WTC11 (cell line): Measurements from ENCODE around the gene STARD9. TPM values are rescaled to one million over a fixed set of nuclear protein-coding genes. Genes with fewer than 3 reads are reported as not detected.

Experiments
- ATAC-seq: fragments of 200-7000 bp; cut with Tn5 transposase; 2 replicates; pipeline ENCODE4 v1.10.0; 2021; ENCODE audit warnings: mild to moderate bottlenecking, moderate library complexity
- CTCF ChIA-PET: fragments of 300-600 bp; sonication (Branson Sonifier 250); formaldehyde crosslinking; loops from one replicate; lab custom pipeline; 2021; ENCODE audit warnings: antibody characterized with exemption; lab: Charles Lee
- POLR2A ChIA-PET: fragments of 350-600 bp; sonication (Branson Sonifier 250); formaldehyde crosslinking; loops from one replicate; lab custom pipeline; 2021; ENCODE audit warnings: antibody characterized with exemption; lab: Charles Lee
- DNase-seq: peaks from one replicate; pipeline ENCODE4 v3.0.0; 2021; ENCODE audit warnings: low spot score
- H3K27ac Mint-ChIP-seq: 2 replicates; pipeline ENCODE4 v1.8.0; 2021; ENCODE audit warnings: mixed read lengths
- H3K27me3 Mint-ChIP-seq: 2 replicates; pipeline ENCODE4 v1.8.0; 2021; ENCODE audit warnings: low read depth, mild to moderate bottlenecking, moderate library complexity, mixed read lengths
- H3K36me3 Mint-ChIP-seq: 2 replicates; pipeline ENCODE4 v1.8.0; 2021; ENCODE audit warnings: mixed read lengths
- H3K4me1 Mint-ChIP-seq: 2 replicates; pipeline ENCODE4 v1.8.0; 2022; ENCODE audit warnings: mixed read lengths
- H3K4me3 Mint-ChIP-seq: 2 replicates; pipeline ENCODE4 v1.8.0; 2021; ENCODE audit warnings: mild to moderate bottlenecking, moderate library complexity, mixed read lengths
- H3K9me3 Mint-ChIP-seq: 2 replicates; pipeline ENCODE4 v1.8.0; 2021; ENCODE audit warnings: mixed read lengths
- ARID4B ChIP-seq: sonication (generic); formaldehyde crosslinking; IDR thresholded peaks from 2 replicates; pipeline ENCODE4 v1.8.0; 2023; ENCODE audit warnings: missing genetic modification reagents, mild to moderate bottlenecking, borderline replicate concordance
- CBFB ChIP-seq: sonication (generic); formaldehyde crosslinking; IDR thresholded peaks from 2 replicates; pipeline ENCODE4 v1.8.1; 2022; ENCODE audit warnings: mild to moderate bottlenecking, low read depth, missing genetic modification reagents
- CREB1 ChIP-seq: sonication (generic); formaldehyde crosslinking; IDR thresholded peaks from 2 replicates; pipeline ENCODE4 v1.8.0; 2023; ENCODE audit warnings: mild to moderate bottlenecking, missing genetic modification reagents
- GRHL2 ChIP-seq: fragments of 250-450 bp; sonication (Bioruptor Pico); IDR thresholded peaks from 2 replicates; pipeline ENCODE4 v1.8.0; 2022; ENCODE audit warnings: mild to moderate bottlenecking, moderate library complexity; ENCODE audit not compliant: insufficient replicate concordance, severe bottlenecking
- HMGA2 ChIP-seq: fragments of 250-450 bp; sonication (Bioruptor Pico); IDR thresholded peaks from 2 replicates; pipeline ENCODE4 v1.4.0; 2021; ENCODE audit warnings: mild to moderate bottlenecking, moderate library complexity
- KAT7 ChIP-seq: sonication (generic); formaldehyde crosslinking; IDR thresholded peaks from 2 replicates; pipeline ENCODE4 v1.8.1; 2023; ENCODE audit warnings: missing genetic modification reagents, mild to moderate bottlenecking, borderline replicate concordance
- NFATC4 ChIP-seq: fragments of 250-450 bp; sonication (Bioruptor Pico); IDR thresholded peaks from 2 replicates; pipeline ENCODE4 v1.9.0; 2021; ENCODE audit warnings: mild to moderate bottlenecking
- NFE2L1 ChIP-seq: sonication (generic); formaldehyde crosslinking; IDR thresholded peaks from 2 replicates; pipeline ENCODE4 v1.8.1; 2023; ENCODE audit warnings: missing genetic modification reagents
- RORB ChIP-seq: fragments of 250-450 bp; sonication (Bioruptor Pico); IDR thresholded peaks from 2 replicates; pipeline ENCODE4 v1.9.0; 2021; ENCODE audit warnings: mild to moderate bottlenecking
- SP1 ChIP-seq: sonication (generic); formaldehyde crosslinking; conservative IDR thresholded peaks from 2 replicates; pipeline ENCODE4 v1.8.1; 2022; ENCODE audit warnings: missing genetic modification reagents
- STAT6 ChIP-seq: sonication (generic); formaldehyde crosslinking; conservative IDR thresholded peaks from 2 replicates; pipeline ENCODE4 v1.8.1; 2023; ENCODE audit warnings: mild to moderate bottlenecking, low read depth, missing genetic modification reagents, moderate library complexity
- TEAD4 ChIP-seq: sonication (generic); formaldehyde crosslinking; IDR thresholded peaks from 2 replicates; pipeline ENCODE4 v1.8.0; 2022; ENCODE audit warnings: mild to moderate bottlenecking, missing genetic modification reagents
- ZBTB21 ChIP-seq: sonication (generic); formaldehyde crosslinking; IDR thresholded peaks from 2 replicates; pipeline ENCODE4 v1.8.1; 2023; ENCODE audit warnings: mild to moderate bottlenecking, missing genetic modification reagents, borderline replicate concordance
- ZBTB43 ChIP-seq: sonication (generic); formaldehyde crosslinking; IDR thresholded peaks from 2 replicates; pipeline ENCODE4 v1.8.1; 2023; ENCODE audit warnings: mild to moderate bottlenecking, missing genetic modification reagents
- ZNF396 ChIP-seq: fragments of 250-450 bp; sonication (Bioruptor Pico); IDR thresholded peaks from 2 replicates; pipeline ENCODE4 v1.8.0; 2021; ENCODE audit warnings: mild to moderate bottlenecking, moderate library complexity, borderline replicate concordance
- ZNF423 ChIP-seq: fragments of 250-450 bp; sonication (Bioruptor Pico); IDR thresholded peaks from 2 replicates; pipeline ENCODE4 v2.1.2; 2022; ENCODE audit warnings: mild to moderate bottlenecking, moderate library complexity
- ZNF425 ChIP-seq: fragments of 250-450 bp; sonication (Bioruptor Pico); conservative IDR thresholded peaks from 2 replicates; pipeline ENCODE4 v1.9.0; 2021; ENCODE audit warnings: mild to moderate bottlenecking
- total RNA-seq: library from RNA; stranded (reverse); gene quantifications from 3 replicates; pipeline ENCODE4 v1.2.3, GENCODE V29; 2021
- TF ChIP-seq, protein P1 (sequence below): sonication (generic); formaldehyde crosslinking; conservative IDR thresholded peaks from 2 replicates; pipeline ENCODE4 v1.8.1; 2022; ENCODE audit warnings: mild to moderate bottlenecking, missing genetic modification reagents
- TF ChIP-seq, protein P2 (sequence below): fragments of 250-450 bp; sonication (Bioruptor Pico); IDR thresholded peaks from 2 replicates; pipeline ENCODE4 v1.9.0; 2021; ENCODE audit warnings: mild to moderate bottlenecking
- TF ChIP-seq, protein P3 (sequence below): sonication (generic); formaldehyde crosslinking; IDR thresholded peaks from 2 replicates; pipeline ENCODE4 v1.8.0; 2022; ENCODE audit warnings: mild to moderate bottlenecking, missing genetic modification reagents
- TF ChIP-seq, protein P4 (sequence below): fragments of 250-450 bp; sonication (Bioruptor Pico); IDR thresholded peaks from 2 replicates; pipeline ENCODE4 v1.9.0; 2021; ENCODE audit warnings: mild to moderate bottlenecking

The STARD9 gene
- total RNA-seq, 1 experiment from 2014 or later: 5.7 TPM

- Mint-ChIP-seq H3K9me3 (no peaks in the 10 kb centered on the region), H3K27me3 (no peaks in the 10 kb centered on the region), H3K4me1 (no peaks in the 10 kb centered on the region)
- TF ChIP-seq ZBTB43 (no peak), ZNF396 (CRISPR knock-in tag) (no peak), ZBTB21 (no peak), NFE2L1 (no peak), KAT7 (CRISPR knock-in tag) (no peak), TEAD4 (CRISPR knock-in tag) (no peak), CREB1 (no peak), ARID4B (CRISPR knock-in tag) (no peak), SP1 (no peak), NFATC4 (CRISPR knock-in tag) (no peak), HMGA2 (CRISPR knock-in tag) (no peak)
- TF ChIP-seq, protein P1, sequence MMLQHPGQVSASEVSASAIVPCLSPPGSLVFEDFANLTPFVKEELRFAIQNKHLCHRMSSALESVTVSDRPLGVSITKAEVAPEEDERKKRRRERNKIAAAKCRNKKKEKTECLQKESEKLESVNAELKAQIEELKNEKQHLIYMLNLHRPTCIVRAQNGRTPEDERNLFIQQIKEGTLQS (CRISPR knock-in tag): no peak
- TF ChIP-seq, all 79 proteins: peak for 0
- DNase-seq (no peak), ATAC-seq (no peak)
- no peak overlapping the region for H3K27ac Mint-ChIP-seq
- H3K36me3 Mint-ChIP-seq: no peaks in the 10 kb centered on the region; the same call in 1 of the 2 replicates
- CTCF ChIA-PET: no interaction called here
- H3K4me3 Mint-ChIP-seq: no peak overlapping the region
- POLR2A ChIA-PET: no interaction called here
Measured at GRCh38 chr15:42693496-42693895, 118.1 kb downstream of the STARD9 start.

- ChIA-PET CTCF (interaction anchor here (1.1 kb wide), 1 partner anchor 532 kb away, joined by 3 read pairs; no protein-coding TSS in a partner anchor), POLR2A (no interaction called here)
- DNase-seq: no peak
- no peaks in the 10 kb centered on the region; the same call in 1 of the 2 replicates for H3K36me3 Mint-ChIP-seq
- H3K4me1 Mint-ChIP-seq: no peaks in the 10 kb centered on the region
- H3K27ac Mint-ChIP-seq: no peak overlapping the region
- no peaks in the 10 kb centered on the region for H3K27me3 Mint-ChIP-seq
- H3K9me3 Mint-ChIP-seq: no peaks in the 10 kb centered on the region
- H3K4me3 Mint-ChIP-seq: no peak overlapping the region
- no peak for ATAC-seq
- TF ChIP-seq ZNF423 (no peak), ZNF396 (CRISPR knock-in tag) (no peak), ZNF425 (CRISPR knock-in tag) (no peak), RORB (CRISPR knock-in tag) (no peak), GRHL2 (no peak), ZBTB21 (no peak), NFE2L1 (no peak), SP1 (no peak), STAT6 (CRISPR knock-in tag) (no peak), CBFB (no peak)
- TF ChIP-seq, protein P2, sequence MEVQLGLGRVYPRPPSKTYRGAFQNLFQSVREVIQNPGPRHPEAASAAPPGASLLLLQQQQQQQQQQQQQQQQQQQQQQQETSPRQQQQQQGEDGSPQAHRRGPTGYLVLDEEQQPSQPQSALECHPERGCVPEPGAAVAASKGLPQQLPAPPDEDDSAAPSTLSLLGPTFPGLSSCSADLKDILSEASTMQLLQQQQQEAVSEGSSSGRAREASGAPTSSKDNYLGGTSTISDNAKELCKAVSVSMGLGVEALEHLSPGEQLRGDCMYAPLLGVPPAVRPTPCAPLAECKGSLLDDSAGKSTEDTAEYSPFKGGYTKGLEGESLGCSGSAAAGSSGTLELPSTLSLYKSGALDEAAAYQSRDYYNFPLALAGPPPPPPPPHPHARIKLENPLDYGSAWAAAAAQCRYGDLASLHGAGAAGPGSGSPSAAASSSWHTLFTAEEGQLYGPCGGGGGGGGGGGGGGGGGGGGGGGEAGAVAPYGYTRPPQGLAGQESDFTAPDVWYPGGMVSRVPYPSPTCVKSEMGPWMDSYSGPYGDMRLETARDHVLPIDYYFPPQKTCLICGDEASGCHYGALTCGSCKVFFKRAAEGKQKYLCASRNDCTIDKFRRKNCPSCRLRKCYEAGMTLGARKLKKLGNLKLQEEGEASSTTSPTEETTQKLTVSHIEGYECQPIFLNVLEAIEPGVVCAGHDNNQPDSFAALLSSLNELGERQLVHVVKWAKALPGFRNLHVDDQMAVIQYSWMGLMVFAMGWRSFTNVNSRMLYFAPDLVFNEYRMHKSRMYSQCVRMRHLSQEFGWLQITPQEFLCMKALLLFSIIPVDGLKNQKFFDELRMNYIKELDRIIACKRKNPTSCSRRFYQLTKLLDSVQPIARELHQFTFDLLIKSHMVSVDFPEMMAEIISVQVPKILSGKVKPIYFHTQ (CRISPR knock-in tag): no peak
- TF ChIP-seq, protein P3, sequence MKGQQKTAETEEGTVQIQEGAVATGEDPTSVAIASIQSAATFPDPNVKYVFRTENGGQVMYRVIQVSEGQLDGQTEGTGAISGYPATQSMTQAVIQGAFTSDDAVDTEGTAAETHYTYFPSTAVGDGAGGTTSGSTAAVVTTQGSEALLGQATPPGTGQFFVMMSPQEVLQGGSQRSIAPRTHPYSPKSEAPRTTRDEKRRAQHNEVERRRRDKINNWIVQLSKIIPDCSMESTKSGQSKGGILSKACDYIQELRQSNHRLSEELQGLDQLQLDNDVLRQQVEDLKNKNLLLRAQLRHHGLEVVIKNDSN (CRISPR knock-in tag): no peak
- TF ChIP-seq, protein P4, sequence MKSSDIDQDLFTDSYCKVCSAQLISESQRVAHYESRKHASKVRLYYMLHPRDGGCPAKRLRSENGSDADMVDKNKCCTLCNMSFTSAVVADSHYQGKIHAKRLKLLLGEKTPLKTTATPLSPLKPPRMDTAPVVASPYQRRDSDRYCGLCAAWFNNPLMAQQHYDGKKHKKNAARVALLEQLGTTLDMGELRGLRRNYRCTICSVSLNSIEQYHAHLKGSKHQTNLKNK: no peak
Measured at GRCh38 chr15:42693942-42694341, 118.5 kb downstream of the STARD9 start.
